HL-60 (cell line): ENCODE results near the gene ELOVL6.

Experiments
- DNase-seq, 2 experiments: peaks; one replicate each; pipeline ENCODE4 v3.0.0-alpha.2; 2010 to 2020; ENCODE audit warnings: low read depth in 1 of 2, low spot score in 1 of 2
- H3K27ac ChIP-seq: fragments of 250-450 bp; sonication (Bioruptor Pico); replicated peaks from 2 replicates; pipeline ENCODE4 v1.5.1; 2020; ENCODE audit warnings: mild to moderate bottlenecking, moderate library complexity
- H3K27me3 ChIP-seq: fragments of 250-450 bp; sonication (Bioruptor Pico); 2 replicates; pipeline ENCODE4 v1.5.1; 2021; ENCODE audit warnings: mild to moderate bottlenecking, moderate library complexity; ENCODE audit not compliant: insufficient read depth, poor library complexity, severe bottlenecking
- H3K4me3 ChIP-seq: replicated peaks from 2 replicates; pipeline ENCODE4 v1.5.1; 2011; ENCODE audit warnings: mild to moderate bottlenecking, control low read depth, low read length; ENCODE audit not compliant: insufficient read depth
- GABPA ChIP-seq: IDR thresholded peaks from 2 replicates; pipeline ENCODE4 v1.6.1; 2012; ENCODE audit warnings: low read depth
- POLR2AphosphoS5 ChIP-seq: IDR thresholded peaks from 2 replicates; pipeline ENCODE4 v1.6.1; 2012; ENCODE audit warnings: low read depth
- REST ChIP-seq: IDR thresholded peaks from 2 replicates; pipeline ENCODE4 v1.6.1; 2012; ENCODE audit warnings: low read depth; ENCODE audit not compliant: insufficient replicate concordance
- SPI1 ChIP-seq: IDR thresholded peaks from 2 replicates; pipeline ENCODE4 v1.6.1; 2012; ENCODE audit warnings: low read depth, mild to moderate bottlenecking, borderline replicate concordance
- TF ChIP-seq, protein P1 (sequence below): IDR thresholded peaks from one replicate; pipeline ENCODE4 v1.5.1; 2011; ENCODE audit warnings: low read length, control low read depth, inconsistent platforms; ENCODE audit not compliant: insufficient read depth

The ELOVL6 gene

GRCh38 chr4:110200689-110201088, 2.3 kb upstream of the ELOVL6 start:
- peaks cover 29% of the 10 kb centered on the region for H3K27me3 ChIP-seq
- H3K4me3 ChIP-seq = no peak overlapping the region
- H3K27ac ChIP-seq = no peak overlapping the region
- DNase-seq = no peak
- no peak for TF ChIP-seq GABPA

- H3K27ac ChIP-seq = no peak overlapping the region
- no peak for DNase-seq
- H3K27me3 ChIP-seq = peaks cover 33% of the 10 kb centered on the region
- TF ChIP-seq GABPA (no peak), POLR2AphosphoS5 (no peak), REST (no peak), SPI1 (no peak)
- TF ChIP-seq, protein P1, sequence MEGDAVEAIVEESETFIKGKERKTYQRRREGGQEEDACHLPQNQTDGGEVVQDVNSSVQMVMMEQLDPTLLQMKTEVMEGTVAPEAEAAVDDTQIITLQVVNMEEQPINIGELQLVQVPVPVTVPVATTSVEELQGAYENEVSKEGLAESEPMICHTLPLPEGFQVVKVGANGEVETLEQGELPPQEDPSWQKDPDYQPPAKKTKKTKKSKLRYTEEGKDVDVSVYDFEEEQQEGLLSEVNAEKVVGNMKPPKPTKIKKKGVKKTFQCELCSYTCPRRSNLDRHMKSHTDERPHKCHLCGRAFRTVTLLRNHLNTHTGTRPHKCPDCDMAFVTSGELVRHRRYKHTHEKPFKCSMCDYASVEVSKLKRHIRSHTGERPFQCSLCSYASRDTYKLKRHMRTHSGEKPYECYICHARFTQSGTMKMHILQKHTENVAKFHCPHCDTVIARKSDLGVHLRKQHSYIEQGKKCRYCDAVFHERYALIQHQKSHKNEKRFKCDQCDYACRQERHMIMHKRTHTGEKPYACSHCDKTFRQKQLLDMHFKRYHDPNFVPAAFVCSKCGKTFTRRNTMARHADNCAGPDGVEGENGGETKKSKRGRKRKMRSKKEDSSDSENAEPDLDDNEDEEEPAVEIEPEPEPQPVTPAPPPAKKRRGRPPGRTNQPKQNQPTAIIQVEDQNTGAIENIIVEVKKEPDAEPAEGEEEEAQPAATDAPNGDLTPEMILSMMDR = no peak
- H3K4me3 ChIP-seq = peak overlapping the region; percentile 75
Observed at GRCh38 chr4:110198049-110198434, 373 bp downstream of the ELOVL6 start.

GRCh38 chr4:110197529-110198042, 829 bp downstream of the ELOVL6 start:
- no peak for DNase-seq
- peaks cover 33% of the 10 kb centered on the region for H3K27me3 ChIP-seq
- peak overlapping the region; percentile 75 for H3K4me3 ChIP-seq
- TF ChIP-seq GABPA (no peak), SPI1 (no peak), REST (no peak), POLR2AphosphoS5 (no peak)
- TF ChIP-seq, protein P1 = no peak
- no peak overlapping the region for H3K27ac ChIP-seq

DNA sequence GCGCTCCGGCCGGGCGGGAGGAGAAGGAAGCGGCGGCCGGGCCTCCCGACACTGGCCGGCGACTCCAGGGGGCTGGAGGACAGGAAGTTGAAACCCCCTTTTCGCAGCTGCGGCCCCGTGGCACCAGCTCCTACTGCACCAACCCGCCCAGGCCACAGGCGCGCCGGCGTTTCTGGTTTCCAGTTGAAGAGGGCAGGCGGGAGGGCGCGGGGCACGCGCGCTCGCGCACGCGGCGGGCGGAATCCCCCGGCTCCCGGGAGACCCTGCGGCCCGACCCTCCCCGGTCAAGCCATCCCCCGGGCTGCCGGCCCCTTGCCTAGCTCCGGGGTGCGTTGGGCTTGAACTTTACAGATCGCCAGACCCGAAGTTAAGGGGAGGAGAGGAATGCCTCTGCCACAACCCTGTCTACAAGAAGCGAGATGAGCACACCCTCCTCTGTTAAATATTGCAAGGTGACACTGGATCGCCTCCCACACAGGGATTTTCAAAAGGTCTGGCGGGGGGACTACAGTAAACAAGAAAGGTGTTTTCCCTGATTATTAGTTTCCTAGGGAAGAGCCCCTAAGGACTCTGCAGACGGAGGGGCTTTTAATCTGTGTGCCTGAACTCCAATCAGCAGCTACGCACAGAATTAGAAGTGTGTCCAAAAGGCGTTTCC, 1.4 kb downstream of the ELOVL6 start:
- H3K4me3 ChIP-seq = peak overlapping the region; percentile 75
- peak in 1 of 2 experiments; percentile 14 for DNase-seq
- peaks cover 33% of the 10 kb centered on the region for H3K27me3 ChIP-seq
- no peak overlapping the region for H3K27ac ChIP-seq
- TF ChIP-seq REST = no peak
- TF ChIP-seq SPI1 = no peak
